SU-DHL-6 (cell line): ENCODE data around the gene SNIP1.
"Not testable (repeated sequence)": the region's sequence is repeated elsewhere in the genome, so short reads cannot be mapped to it uniquely, and the experiment has no call there.

Source experiments
- H2AFZ ChIP-seq: fragments of 200-600 bp; sonication (generic); 2 replicates; pipeline ENCODE4 v1.6.1; 2014; ENCODE audit warnings: low read depth, mild to moderate bottlenecking, moderate library complexity, mixed read lengths, antibody characterized with exemption, low read length; ENCODE audit not compliant: severe bottlenecking
- H3F3A ChIP-seq: fragments of 200-600 bp; shearing (Covaris generic); 2 replicates; pipeline ENCODE4 v1.6.0; 2016; ENCODE audit warnings: antibody characterized with exemption, mild to moderate bottlenecking; ENCODE audit not compliant: insufficient read depth
- H3K27ac ChIP-seq: fragments of 200-600 bp; sonication (generic); 2 replicates; pipeline ENCODE4 v1.5.1; 2016; ENCODE audit warnings: low read depth, mild to moderate bottlenecking, low read length, moderate library complexity, mixed read lengths
- H3K27me3 ChIP-seq: fragments of 200-600 bp; sonication (generic), shearing (Covaris generic); 2 replicates; pipeline ENCODE4 v1.6.0; 2014; ENCODE audit warnings: mild to moderate bottlenecking, low read length
- H3K36me3 ChIP-seq: fragments of 200-600 bp; sonication (generic); 2 replicates; pipeline ENCODE4 v1.6.1; 2014; ENCODE audit warnings: mild to moderate bottlenecking, low read length, mixed read lengths
- H3K4me2 ChIP-seq: fragments of 300-600, 200-600 bp; shearing (Covaris generic), sonication (generic); 2 replicates; pipeline ENCODE4 v1.6.0; 2014; ENCODE audit warnings: low read length, low read depth, mild to moderate bottlenecking; ENCODE audit not compliant: poor library complexity, severe bottlenecking
- H3K4me3 ChIP-seq: fragments of 200-600 bp; sonication (generic); 2 replicates; pipeline ENCODE4 v1.5.1; 2014; ENCODE audit warnings: antibody characterized with exemption, low read length, mild to moderate bottlenecking, mixed read lengths; ENCODE audit not compliant: insufficient read depth, poor library complexity, severe bottlenecking
- H3K79me2 ChIP-seq: fragments of 200-600 bp; sonication (generic); 2 replicates; pipeline ENCODE4 v1.6.1; 2014; ENCODE audit warnings: mild to moderate bottlenecking, low read length, moderate library complexity; ENCODE audit not compliant: insufficient read depth
- H3K9ac ChIP-seq: fragments of 200-600 bp; sonication (generic); 2 replicates; pipeline ENCODE4 v1.7.0; 2014; ENCODE audit warnings: mild to moderate bottlenecking, low read length
- H3K9me2 ChIP-seq: fragments of 200-600 bp; sonication (generic); replicated peaks from 2 replicates; pipeline ENCODE4 v1.6.1; 2014; ENCODE audit warnings: low read length; ENCODE audit not compliant: insufficient read depth
- H3K9me3 ChIP-seq: fragments of 200-600 bp; sonication (generic); 2 replicates; pipeline ENCODE4 v1.6.1; 2014; ENCODE audit warnings: low read length, mixed read lengths; ENCODE audit not compliant: insufficient read depth
- H4K20me1 ChIP-seq: fragments of 200-600 bp; sonication (generic); 2 replicates; pipeline ENCODE4 v1.6.1; 2014; ENCODE audit warnings: low read depth, mild to moderate bottlenecking, antibody characterized with exemption, low read length, moderate library complexity, mixed read lengths
- CTCF ChIP-seq: fragments of 200-600 bp; sonication (generic); IDR thresholded peaks from one replicate; pipeline ENCODE4 v1.5.1; 2017; ENCODE audit warnings: antibody characterized with exemption, mild to moderate bottlenecking, low read length, moderate library complexity; ENCODE audit not compliant: insufficient read depth, poor library complexity, severe bottlenecking
- EZH2phosphoT487 ChIP-seq: fragments of 200-600 bp; sonication (generic), shearing (Covaris generic); conservative IDR thresholded peaks from 2 replicates; pipeline ENCODE4 v1.6.1; 2018; ENCODE audit warnings: mild to moderate bottlenecking, antibody characterized with exemption, low read length, moderate library complexity, mixed read lengths

Gene SNIP1

GRCh38 chr1:37529888-37530287 lies 24.2 kb downstream of the SNIP1 start:
- H3K9me3 ChIP-seq, H2AFZ ChIP-seq, H3K4me2 ChIP-seq, H3K36me3 ChIP-seq, H3K27ac ChIP-seq, H3K9me2 ChIP-seq, H3K9ac ChIP-seq, H3F3A ChIP-seq, H3K4me3 ChIP-seq, H4K20me1 ChIP-seq, H3K79me2 ChIP-seq, H3K27me3 ChIP-seq: not testable (repeated sequence)

- TF ChIP-seq EZH2phosphoT487, result no peak
- no peak for TF ChIP-seq CTCF
- no peaks in the 10 kb centered on the region for H3K9me2 ChIP-seq
- no peak overlapping the region for H3K27ac ChIP-seq
- H3K79me2 ChIP-seq, result no peaks in the 10 kb centered on the region
- H3K4me3 ChIP-seq, result no peak overlapping the region
- H3K9me3 ChIP-seq, result no peaks in the 10 kb centered on the region
- H4K20me1 ChIP-seq, result no peaks in the 10 kb centered on the region
- no peaks in the 10 kb centered on the region for H3F3A ChIP-seq
- H3K27me3 ChIP-seq, result no peaks in the 10 kb centered on the region
- no peak overlapping the region for H2AFZ ChIP-seq
- H3K36me3 ChIP-seq, result no peaks in the 10 kb centered on the region
- no peak overlapping the region for H3K4me2 ChIP-seq
- no peak overlapping the region for H3K9ac ChIP-seq
These were observed 34.5 kb downstream of the SNIP1 start for GRCh38 chr1:37519613-37520012.

GRCh38 chr1:37518929-37519328 lies 35.2 kb downstream of the SNIP1 start:
- not testable (repeated sequence) for H3K4me3 ChIP-seq, H3K4me2 ChIP-seq

GRCh38 chr1:37518241-37518640 lies 35.9 kb downstream of the SNIP1 start:
- not testable (repeated sequence) for H3K9ac ChIP-seq, H3F3A ChIP-seq, H4K20me1 ChIP-seq, H3K27ac ChIP-seq, H3K9me2 ChIP-seq, H3K4me2 ChIP-seq, H2AFZ ChIP-seq, H3K27me3 ChIP-seq, H3K4me3 ChIP-seq, H3K36me3 ChIP-seq, H3K9me3 ChIP-seq
- peaks cover 10% of the 10 kb centered on the region for H3K79me2 ChIP-seq

More at GRCh38 chr1:37518929-37519328, 35.2 kb downstream of the SNIP1 start:
- not testable (repeated sequence) for H3K27me3 ChIP-seq, H4K20me1 ChIP-seq, H3K36me3 ChIP-seq, H3K9me2 ChIP-seq, H3K27ac ChIP-seq, H3K9ac ChIP-seq, H3K9me3 ChIP-seq, H2AFZ ChIP-seq, H3K79me2 ChIP-seq, H3F3A ChIP-seq

- H2AFZ ChIP-seq, result no peak overlapping the region
- H3K36me3 ChIP-seq, result no peaks in the 10 kb centered on the region
- H3K79me2 ChIP-seq, result peaks cover 15% of the 10 kb centered on the region
- no peak overlapping the region for H3K27ac ChIP-seq
- no peak overlapping the region for H3K4me2 ChIP-seq
- H3K27me3 ChIP-seq, result no peaks in the 10 kb centered on the region
- no peaks in the 10 kb centered on the region for H3F3A ChIP-seq
- no peaks in the 10 kb centered on the region for H3K9me2 ChIP-seq
- no peak overlapping the region for H3K9ac ChIP-seq
- no peak for TF ChIP-seq EZH2phosphoT487
- TF ChIP-seq CTCF, result no peak
- H4K20me1 ChIP-seq, result no peaks in the 10 kb centered on the region
- H3K4me3 ChIP-seq, result no peak overlapping the region
- H3K9me3 ChIP-seq, result no peaks in the 10 kb centered on the region
These were observed 36.5 kb downstream of the SNIP1 start for GRCh38 chr1:37517569-37517968.
